HepG2 (cell line): Measurements from ENCODE around the gene SCRT2. TPM values are rescaled to one million over a fixed set of nuclear protein-coding genes. Genes with fewer than 3 reads are reported as not detected.

Experiments
- DDIT3 ChIP-seq: sonication (generic); formaldehyde crosslinking; IDR thresholded peaks from 2 replicates; pipeline ENCODE4 v1.4.0; 2020; ENCODE audit warnings: mild to moderate bottlenecking, missing genetic modification reagents
- POLR2AphosphoS5 ChIP-seq: IDR thresholded peaks from 2 replicates; pipeline ENCODE4 v1.6.1; 2012; ENCODE audit warnings: low read depth, low read length
- YEATS2 ChIP-seq: sonication (generic); formaldehyde crosslinking; IDR thresholded peaks from 2 replicates; pipeline ENCODE4 v1.4.0; 2020; ENCODE audit warnings: missing genetic modification reagents, borderline replicate concordance
- ZBTB21 ChIP-seq: sonication (generic); formaldehyde crosslinking; IDR thresholded peaks from 2 replicates; pipeline ENCODE4 v1.4.0; 2020; ENCODE audit warnings: missing genetic modification reagents
- ZBTB40 ChIP-seq, 2 experiments: fragments of 450-650 bp in 1 of 2; sonication (generic) in 1 of 2; formaldehyde crosslinking in 1 of 2; IDR thresholded peaks; 2 replicates each; pipeline versions ENCODE4 v1.6.1 to v1.8.0; 2016 to 2022; ENCODE audit warnings: antibody characterized with exemption in 1 of 2, mild to moderate bottlenecking in 1 of 2, missing genetic modification reagents in 1 of 2
- ZBTB8A ChIP-seq: sonication (generic); formaldehyde crosslinking; IDR thresholded peaks from 2 replicates; pipeline ENCODE4 v1.4.0; 2020; ENCODE audit warnings: mild to moderate bottlenecking, low read depth, missing genetic modification reagents, borderline replicate concordance
- ZNF317 ChIP-seq: sonication (generic); formaldehyde crosslinking; IDR thresholded peaks from 2 replicates; pipeline ENCODE4 v1.5.0; 2020; ENCODE audit warnings: mild to moderate bottlenecking, missing genetic modification reagents
- ZNF616 ChIP-seq: sonication (generic); formaldehyde crosslinking; IDR thresholded peaks from 2 replicates; pipeline ENCODE4 v1.5.0; 2020; ENCODE audit warnings: low read depth, mild to moderate bottlenecking, missing genetic modification reagents
- polyA plus RNA-seq, 8 experiments: library from polyadenylated mRNA; depleted of rRNA in 3 of 8; stranded (reverse) in 7 of 8; unstranded in 1 of 8; fragments of >200 nt; fragmentation: Illumina TruSeq in 4 of 8; extraction: Trizol in 4 of 8; gene quantifications; 2 replicates each; pipeline versions ENCODE4 v1.2.1 to v1.2.3, GENCODE V29; 2011 to 2016; ENCODE audit warnings: low read depth in 4 of 8, missing spikeins in 1 of 8, mixed read lengths in 1 of 8; ENCODE audit not compliant: insufficient read depth in 1 of 8
- total RNA-seq, 5 experiments: library from RNA; depleted of rRNA; stranded (reverse); fragments of >200 nt; fragmentation: Illumina TruSeq; extraction: Trizol; gene quantifications; 2 replicates each; pipeline ENCODE4 v1.2.3, GENCODE V29; 2016; ENCODE audit warnings: low read depth in 1 of 5
- TF ChIP-seq, protein P1 (sequence below): sonication (generic); formaldehyde crosslinking; IDR thresholded peaks from 2 replicates; pipeline ENCODE4 v1.4.0; 2020; ENCODE audit warnings: missing genetic modification reagents, borderline replicate concordance
- TF ChIP-seq, protein P2 (sequence below): sonication (generic); formaldehyde crosslinking; IDR thresholded peaks from 2 replicates; pipeline ENCODE4 v1.5.0; 2020; ENCODE audit warnings: mild to moderate bottlenecking, low read depth, missing genetic modification reagents, borderline replicate concordance

SCRT2 gene
- total and polyA plus RNA-seq, 2 of the 13 experiments (the other 11 are each of a cell fraction or from before 2014, with no cell fraction given): not detected

DNA sequence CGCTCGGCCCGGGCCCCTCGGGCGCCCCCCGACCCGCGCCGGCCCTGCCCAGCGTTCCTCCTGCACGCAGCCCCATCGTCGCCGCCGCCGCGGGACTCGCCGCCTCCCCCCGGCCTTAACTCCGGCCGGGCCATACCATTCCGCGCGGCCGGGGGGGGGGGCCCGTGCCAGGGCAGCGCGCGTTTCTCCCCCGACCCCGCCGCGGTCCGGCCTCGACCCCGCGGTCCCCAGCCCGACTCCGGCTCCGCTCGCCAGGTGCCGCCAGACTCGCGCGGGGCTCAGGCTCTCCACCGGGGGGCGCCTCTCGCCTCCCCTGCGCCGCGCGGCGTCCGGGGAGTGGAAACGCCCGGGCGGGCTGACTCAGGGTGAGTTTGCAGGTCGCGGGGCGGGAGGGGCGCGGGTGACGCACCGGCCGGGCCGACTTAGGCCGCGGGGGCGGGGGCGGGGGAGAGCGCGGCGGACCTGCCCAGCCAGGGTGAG lies 22.5 kb downstream of the SCRT2 start, which contains the start of gene SRXN1 (continued):
- TF ChIP-seq ZBTB40 (IDR thresholded peaks at IDR 0.05): no peak
- TF ChIP-seq ZBTB40 (CRISPR knock-in tag; IDR thresholded peaks at IDR 0.05): peak; percentile 48; the same call in 1 of the 2 replicates
- no peak; the same call in 1 of the 2 replicates for TF ChIP-seq YEATS2 (CRISPR knock-in tag)
- TF ChIP-seq ZNF317 (CRISPR knock-in tag): no peak
- no peak; the same call in none of the 2 replicates for TF ChIP-seq ZNF616 (CRISPR knock-in tag)
- TF ChIP-seq, protein P1, sequence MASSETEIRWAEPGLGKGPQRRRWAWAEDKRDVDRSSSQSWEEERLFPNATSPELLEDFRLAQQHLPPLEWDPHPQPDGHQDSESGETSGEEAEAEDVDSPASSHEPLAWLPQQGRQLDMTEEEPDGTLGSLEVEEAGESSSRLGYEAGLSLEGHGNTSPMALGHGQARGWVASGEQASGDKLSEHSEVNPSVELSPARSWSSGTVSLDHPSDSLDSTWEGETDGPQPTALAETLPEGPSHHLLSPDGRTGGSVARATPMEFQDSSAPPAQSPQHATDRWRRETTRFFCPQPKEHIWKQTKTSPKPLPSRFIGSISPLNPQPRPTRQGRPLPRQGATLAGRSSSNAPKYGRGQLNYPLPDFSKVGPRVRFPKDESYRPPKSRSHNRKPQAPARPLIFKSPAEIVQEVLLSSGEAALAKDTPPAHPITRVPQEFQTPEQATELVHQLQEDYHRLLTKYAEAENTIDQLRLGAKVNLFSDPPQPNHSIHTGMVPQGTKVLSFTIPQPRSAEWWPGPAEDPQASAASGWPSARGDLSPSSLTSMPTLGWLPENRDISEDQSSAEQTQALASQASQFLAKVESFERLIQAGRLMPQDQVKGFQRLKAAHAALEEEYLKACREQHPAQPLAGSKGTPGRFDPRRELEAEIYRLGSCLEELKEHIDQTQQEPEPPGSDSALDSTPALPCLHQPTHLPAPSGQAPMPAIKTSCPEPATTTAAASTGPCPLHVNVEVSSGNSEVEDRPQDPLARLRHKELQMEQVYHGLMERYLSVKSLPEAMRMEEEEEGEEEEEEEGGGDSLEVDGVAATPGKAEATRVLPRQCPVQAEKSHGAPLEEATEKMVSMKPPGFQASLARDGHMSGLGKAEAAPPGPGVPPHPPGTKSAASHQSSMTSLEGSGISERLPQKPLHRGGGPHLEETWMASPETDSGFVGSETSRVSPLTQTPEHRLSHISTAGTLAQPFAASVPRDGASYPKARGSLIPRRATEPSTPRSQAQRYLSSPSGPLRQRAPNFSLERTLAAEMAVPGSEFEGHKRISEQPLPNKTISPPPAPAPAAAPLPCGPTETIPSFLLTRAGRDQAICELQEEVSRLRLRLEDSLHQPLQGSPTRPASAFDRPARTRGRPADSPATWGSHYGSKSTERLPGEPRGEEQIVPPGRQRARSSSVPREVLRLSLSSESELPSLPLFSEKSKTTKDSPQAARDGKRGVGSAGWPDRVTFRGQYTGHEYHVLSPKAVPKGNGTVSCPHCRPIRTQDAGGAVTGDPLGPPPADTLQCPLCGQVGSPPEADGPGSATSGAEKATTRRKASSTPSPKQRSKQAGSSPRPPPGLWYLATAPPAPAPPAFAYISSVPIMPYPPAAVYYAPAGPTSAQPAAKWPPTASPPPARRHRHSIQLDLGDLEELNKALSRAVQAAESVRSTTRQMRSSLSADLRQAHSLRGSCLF (CRISPR knock-in tag): no peak
- peak; percentile 59; the same call in 1 of the 2 replicates for TF ChIP-seq ZBTB8A
- TF ChIP-seq, protein P2, sequence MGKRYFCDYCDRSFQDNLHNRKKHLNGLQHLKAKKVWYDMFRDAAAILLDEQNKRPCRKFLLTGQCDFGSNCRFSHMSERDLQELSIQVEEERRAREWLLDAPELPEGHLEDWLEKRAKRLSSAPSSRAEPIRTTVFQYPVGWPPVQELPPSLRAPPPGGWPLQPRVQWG (CRISPR knock-in tag): 0 out of 2 replicates have a peak, but pooled peaks have one; percentile 12
- TF ChIP-seq ZBTB21 (CRISPR knock-in tag): no peak
- TF ChIP-seq POLR2AphosphoS5: peak; percentile 43; the same call in 1 of the 2 replicates
- TF ChIP-seq DDIT3 (CRISPR knock-in tag): no peak
